GM21619 (cell line): ENCODE data around the gene NPSR1.
"Not testable (repeated sequence)": the region's sequence is repeated elsewhere in the genome, so short reads cannot be mapped to it uniquely, and the experiment has no call there.

Experiments
- ATAC-seq: cut with Tn5 transposase; IDR thresholded peaks from one replicate; pipeline ENCODE4 v1.9.1; 2021; ENCODE audit not compliant: unreplicated experiment

NPSR1 gene

GRCh38 chr7:34832020-34832419, 174.0 kb downstream of the NPSR1 start:
- no peak for ATAC-seq

DNA sequence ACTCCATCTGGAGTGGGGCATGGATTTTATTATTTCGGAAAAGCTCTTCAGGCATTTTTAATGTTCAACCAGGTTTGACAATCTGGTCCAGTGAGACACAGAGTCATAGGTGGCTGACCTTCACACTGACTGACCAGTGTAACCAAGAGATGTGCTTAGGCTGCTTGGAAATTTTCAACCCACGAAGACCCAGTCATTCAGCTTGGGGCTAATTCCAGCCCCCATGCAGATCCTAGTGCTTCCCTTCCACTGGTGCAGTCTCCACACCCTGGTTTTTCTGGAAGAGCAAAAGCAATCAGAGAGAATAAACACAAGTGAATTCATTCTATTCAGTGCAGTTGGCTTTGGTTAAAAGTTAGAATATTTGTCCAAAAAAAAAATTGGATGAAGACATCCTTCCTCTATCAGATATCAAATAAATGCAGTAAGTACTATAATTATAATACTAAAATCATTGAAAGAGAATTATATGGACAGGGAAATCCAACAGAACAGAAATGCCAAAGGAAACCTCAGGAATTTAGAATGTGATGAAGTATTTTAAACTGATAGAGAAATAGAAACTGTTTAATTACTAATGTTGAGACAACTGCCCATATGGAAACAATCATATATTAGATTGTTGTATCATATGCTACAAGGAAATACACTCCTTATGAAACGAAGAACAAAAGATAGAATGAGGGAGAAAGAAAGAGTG, 178.0 kb downstream of the NPSR1 start:
- no peak for ATAC-seq

DNA sequence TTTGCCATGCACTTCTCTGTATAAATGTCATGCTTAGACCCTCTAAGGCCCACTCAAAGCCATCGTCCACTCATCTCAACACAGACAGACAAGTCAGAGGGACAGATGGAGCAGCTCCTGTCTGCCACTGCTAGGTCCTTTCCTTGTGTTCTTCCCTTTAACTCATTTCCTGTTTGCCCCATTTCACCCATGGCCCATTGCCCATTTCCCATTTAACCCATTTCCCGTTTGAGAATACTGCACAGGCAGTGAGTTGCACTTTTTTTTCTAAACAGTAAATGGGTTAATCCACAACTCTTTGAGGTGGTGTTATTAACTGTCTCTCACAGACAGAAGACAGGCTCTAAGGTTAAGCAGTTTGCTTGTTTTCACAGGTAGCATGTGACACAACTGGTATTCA, 179.3 kb downstream of the NPSR1 start:
- no peak for ATAC-seq

DNA sequence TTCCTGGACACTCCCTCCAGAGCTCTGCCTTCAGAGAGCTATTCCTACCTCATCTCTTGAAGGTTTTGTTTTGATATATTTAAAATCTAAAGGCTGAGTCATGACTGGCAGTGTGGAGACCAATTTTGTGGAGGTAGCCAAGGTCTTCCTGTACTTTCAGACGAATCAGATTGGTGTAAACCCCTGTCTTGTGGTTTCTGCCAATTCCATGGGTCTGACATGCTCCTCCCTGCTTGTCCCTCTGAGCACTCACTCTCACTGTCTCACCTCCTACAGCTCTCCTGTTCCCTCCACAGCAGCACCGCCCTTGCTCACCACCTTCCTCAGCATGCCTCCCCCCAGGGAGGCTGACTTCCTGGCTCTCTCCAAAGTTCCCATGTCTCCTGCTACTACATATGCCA, 179.8 kb downstream of the NPSR1 start:
- ATAC-seq = no peak

DNA sequence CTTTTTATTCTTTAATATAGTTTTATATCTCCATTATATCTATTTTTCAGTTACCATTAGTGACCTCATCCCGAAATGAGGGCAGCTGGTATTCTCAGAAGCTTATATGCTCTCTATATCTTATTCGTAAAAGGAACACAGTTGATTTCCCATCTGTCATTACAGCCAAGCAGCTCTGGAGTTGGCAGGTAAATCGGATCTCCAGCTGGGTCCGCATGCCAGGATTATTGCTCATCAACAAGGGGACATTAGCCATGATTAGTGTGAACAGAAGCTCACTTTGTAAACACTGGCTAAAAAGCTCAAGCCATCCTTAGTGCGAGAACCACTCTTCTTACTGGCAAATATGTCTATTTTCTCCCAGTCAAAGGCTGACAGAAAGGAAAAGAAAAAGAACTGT, 180.3 kb downstream of the NPSR1 start:
- no peak for ATAC-seq

- no peak for ATAC-seq
Measured at GRCh38 chr7:34839645-34840044, 181.6 kb downstream of the NPSR1 start.

- no peak for ATAC-seq
Measured at GRCh38 chr7:34840176-34840785, 182.3 kb downstream of the NPSR1 start.

DNA sequence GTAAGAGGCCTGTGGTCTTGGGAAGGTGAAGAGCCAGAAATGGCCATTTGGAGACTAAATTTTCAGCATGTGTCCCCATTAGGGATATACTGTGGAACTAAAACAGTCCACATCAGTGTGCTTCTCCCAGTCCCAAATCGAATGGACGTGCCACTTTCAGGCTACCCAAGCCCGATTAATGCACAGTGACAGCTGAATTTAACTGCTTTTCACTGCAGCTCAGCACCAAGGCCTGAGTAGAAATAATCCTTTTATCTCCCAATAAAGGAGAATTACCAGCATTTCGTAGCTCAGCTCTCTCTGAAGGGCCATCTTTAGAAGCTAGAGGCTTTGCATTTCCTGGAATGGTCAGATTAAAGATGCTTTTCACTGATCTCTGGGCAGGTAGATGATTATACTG, 183.3 kb downstream of the NPSR1 start:
- ATAC-seq = no peak

GRCh38 chr7:34842782-34843181, 184.8 kb downstream of the NPSR1 start:
- no peak for ATAC-seq

DNA sequence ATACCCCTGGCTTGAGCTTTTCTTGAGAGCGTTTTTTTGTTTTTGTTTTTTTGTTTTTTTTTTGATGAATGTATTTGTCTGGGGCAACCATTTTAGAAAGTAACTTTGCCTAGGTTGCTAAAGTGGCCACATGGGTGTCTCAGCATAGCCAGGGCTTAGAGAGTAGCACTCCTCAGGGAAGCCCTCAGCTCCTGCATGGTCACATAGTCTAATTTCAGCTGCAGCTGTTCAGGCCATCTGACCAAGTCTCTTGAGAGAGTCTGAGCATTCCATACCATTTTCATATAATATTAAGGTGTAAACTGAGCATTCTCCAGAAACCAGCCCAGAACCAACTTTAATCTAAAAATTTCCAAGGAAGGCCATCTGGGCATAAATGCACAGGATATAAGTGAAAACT, 186.4 kb downstream of the NPSR1 start:
- ATAC-seq = no peak

DNA sequence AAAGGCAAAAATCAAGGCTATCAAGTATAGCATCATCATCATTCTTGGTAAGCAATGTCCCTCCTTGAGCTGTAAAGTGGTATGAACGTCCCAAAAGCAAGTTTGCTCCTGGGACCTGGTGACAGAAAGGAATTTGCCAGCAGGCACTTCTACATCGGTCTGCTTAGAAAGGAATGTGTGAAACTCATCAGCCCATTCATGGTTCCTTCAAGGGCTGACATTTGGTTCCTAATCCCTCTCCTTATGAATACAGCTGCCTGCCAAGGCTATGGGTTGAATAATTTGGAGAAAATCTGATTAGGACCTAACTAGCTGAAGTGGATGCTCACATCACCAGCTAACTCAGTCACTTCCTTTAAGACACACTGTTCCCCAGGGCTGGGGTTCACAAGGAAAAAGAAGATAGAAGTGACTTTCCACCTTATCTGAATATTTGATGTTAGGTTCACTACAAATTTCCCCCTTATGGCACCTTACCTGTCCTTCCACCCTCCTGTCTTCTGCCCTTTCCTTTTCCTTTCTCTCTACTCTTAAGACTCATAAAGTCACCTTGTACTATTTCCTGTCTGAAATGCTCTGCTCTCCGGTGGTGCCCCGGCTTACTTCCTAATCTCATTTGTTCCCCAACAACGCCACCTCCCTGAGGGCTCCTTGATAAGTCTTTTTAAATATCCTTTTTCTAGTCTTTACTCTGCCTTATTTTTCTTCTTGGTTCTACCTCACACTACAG, 187.1 kb downstream of the NPSR1 start:
- no peak for ATAC-seq

DNA sequence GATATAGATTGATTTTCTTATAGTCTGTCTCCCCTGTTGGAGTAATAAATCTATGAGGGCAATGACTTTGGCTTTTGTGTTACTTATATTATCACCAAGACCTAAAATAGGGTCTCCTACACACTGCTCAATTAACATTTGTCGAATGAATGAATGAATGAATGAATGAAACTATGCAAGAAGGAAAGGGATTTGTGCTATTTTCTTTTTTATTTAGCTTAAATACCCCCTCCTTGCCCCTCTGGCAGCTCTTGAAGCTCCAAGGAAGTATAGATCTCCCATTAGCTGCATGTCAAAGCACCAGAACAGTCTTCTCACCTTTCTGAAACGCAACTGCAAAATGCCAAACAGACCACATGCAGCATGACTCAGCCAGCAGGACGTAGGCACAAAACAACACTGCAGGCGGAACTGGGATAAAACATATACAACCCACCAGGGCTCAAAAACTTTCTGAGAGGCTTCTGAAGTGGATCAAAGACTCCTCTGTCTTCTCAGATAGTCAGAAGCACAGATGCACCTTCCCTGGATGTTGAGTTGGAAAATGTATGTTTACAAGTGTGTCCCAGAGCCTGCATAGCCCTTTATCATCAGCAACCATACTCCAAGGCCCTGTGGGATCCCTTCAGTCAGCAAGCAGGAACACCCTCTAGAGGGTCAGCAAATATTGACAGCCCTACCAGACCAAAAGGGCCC, 187.8 kb downstream of the NPSR1 start:
- ATAC-seq = no peak

GRCh38 chr7:34846976-34847375, 189.0 kb downstream of the NPSR1 start:
- no peak for ATAC-seq

DNA sequence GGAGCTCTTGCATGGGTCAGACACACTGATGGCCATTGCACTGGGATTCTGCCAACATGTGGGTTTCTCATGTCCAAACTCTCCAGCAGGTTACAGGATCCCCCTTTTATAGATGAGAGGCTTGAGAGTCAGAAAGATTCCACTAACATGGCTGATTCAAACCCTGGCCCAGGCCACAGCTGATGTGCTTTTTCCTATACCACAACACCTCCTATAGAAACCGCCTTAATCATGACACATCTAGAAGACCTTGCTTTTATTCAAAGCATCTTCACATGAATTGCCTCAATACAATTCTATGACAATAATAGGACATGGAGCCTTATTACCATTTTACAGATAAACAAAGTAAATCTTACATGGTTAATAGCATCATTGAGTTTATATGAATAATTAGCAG, 190.7 kb downstream of the NPSR1 start:
- no peak for ATAC-seq

DNA sequence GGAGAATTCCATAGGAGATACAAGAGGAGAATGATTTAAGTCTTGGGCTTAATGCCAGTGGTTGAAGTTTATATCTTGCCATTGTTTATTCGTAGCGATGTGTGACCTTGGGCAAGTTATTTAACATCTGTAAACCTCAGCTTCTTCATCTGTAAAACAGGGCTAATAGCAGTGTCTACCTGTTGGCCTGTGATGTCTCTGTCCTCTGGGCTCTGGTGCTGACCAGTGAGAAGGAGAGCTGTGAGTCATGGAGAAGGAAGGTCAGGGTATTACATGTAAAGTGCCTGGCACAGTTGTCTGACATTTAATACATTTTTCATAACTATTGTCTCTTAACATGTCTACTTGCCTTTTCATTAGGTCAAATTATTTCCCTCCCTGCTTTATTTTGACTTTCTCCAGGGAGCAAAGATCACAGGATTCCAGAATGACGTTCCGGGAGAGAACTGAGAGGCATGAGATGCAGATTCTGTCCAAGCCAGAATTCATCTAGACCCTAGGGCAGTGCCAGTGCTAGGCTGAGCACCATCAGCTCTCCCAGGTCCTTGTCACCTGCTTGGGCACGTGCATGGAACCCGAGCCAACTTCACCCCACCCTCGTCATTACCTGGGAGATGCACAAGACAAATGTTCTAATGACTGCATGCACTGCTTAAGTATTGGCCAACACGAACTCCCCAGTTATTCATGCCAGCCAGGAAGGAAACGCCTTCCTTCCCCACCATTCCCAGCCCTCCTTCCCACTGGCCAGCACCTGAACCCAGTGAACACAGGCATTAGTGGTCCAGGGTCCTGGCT, 191.3 kb downstream of the NPSR1 start:
- ATAC-seq = no peak

DNA sequence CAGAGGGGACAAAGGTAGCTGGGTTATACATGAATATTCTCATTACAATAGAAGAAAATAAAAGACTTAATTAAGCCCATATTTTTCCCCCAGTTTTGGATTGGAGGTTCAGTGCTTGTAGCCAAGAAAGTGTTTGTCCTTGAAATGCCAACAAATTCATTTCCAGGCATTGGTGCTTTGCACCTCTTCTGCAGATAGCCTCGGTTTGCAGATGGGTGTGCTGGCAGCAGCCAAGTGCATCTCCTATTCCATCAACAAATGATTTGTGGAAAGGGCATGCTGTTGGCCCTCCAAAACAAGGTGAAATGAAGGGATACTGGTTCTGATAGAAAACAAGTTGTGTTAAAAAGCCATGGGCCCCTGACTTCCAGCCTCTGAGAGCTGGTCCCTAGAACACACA, 192.0 kb downstream of the NPSR1 start:
- no peak for ATAC-seq

DNA sequence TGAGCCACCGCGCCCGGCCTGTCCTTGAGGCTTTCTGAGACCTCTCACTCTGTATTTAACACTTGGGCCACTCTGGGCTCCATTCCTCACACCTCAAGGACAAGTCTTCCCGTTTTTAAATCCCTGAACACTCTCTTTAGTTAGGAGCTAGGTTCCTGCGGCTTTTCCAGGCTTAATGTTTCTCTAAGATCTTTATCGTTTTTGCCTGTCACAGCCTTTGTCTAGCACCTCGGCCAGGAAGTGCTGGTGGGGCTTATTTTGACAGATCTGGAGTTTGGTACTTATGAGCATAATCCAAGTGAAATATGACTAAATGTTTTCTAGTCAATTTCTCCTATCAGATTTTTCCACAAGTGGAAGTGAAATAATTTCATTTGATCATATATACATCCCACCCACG, 192.7 kb downstream of the NPSR1 start:
- no peak for ATAC-seq

DNA sequence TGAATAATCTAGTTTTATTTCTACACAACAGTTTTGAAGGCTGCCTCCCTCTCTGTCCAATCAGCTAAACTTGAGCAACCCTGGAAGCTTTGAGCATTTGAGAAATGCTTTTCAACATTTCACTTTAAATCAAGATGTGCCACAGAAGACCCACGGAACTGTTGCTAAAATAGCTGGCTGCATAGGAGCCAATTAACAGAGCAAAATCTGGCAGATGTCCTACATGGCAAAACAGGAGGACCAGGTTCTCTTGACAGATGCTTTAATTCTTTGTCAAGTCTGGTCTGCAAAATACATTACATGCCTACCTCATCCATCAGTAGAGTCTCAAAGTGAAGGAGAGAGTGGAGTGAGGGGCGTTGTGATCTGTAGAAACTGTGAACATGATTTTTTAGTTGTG, 193.4 kb downstream of the NPSR1 start:
- ATAC-seq = no peak

DNA sequence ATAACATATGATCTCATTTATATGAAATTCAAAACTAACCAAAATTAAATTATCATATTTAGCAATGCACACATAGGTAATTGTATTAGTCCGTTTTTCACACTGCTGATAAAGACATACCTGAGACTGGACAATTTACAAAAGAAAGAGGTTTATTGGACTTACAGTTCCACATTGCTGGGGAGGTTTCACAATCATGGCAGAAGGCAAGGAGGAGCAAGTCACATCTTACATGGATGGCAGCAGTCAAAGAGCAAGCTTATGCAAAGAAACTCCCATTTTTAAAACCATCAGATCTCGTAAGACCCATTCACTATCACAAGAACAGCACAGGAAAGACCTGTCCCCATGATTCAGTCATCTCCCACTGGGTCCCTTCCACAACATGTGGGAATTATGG, 200.4 kb downstream of the NPSR1 start:
- not testable (repeated sequence) for ATAC-seq

GRCh38 chr7:34859281-34859680, 201.3 kb downstream of the NPSR1 start:
- not testable (repeated sequence) for ATAC-seq

GRCh38 chr7:34866222-34866621, 208.2 kb downstream of the NPSR1 start:
- not testable (repeated sequence) for ATAC-seq
